H9 (cell line): ENCODE measurements around the gene CD247. TPM values are rescaled to one million over a fixed set of nuclear protein-coding genes. Genes with fewer than 3 reads are reported as not detected.

Experiments
- DNase-seq: peaks from one replicate; pipeline ENCODE4 v3.0.0-alpha.2; 2017
- H2AFZ ChIP-seq: one replicate; pipeline ENCODE4 v1.6.1; 2013; ENCODE audit warnings: mild to moderate bottlenecking, low read length, control low read depth, moderate library complexity
- H2AK5ac ChIP-seq: 2 replicates; pipeline ENCODE4 v1.6.1; 2013; ENCODE audit warnings: low read length, control low read depth, mixed read lengths; ENCODE audit not compliant: insufficient read length
- H2BK120ac ChIP-seq: one replicate; pipeline ENCODE4 v1.6.1; 2013; ENCODE audit warnings: low read depth, mild to moderate bottlenecking, low read length, control low read depth, inconsistent platforms; ENCODE audit not compliant: poor library complexity, severe bottlenecking
- H2BK12ac ChIP-seq: 2 replicates; pipeline ENCODE4 v1.6.1; 2013; ENCODE audit warnings: low read length, control low read depth, mixed read lengths, low read depth; ENCODE audit not compliant: insufficient read length
- H2BK15ac ChIP-seq: 2 replicates; pipeline ENCODE4 v1.6.1; 2013; ENCODE audit warnings: low read depth, low read length, control low read depth
- H2BK20ac ChIP-seq: one replicate; pipeline ENCODE4 v1.6.1; 2013; ENCODE audit warnings: low read depth, mild to moderate bottlenecking, low read length, control low read depth, inconsistent platforms; ENCODE audit not compliant: poor library complexity, severe bottlenecking
- H2BK5ac ChIP-seq: 2 replicates; pipeline ENCODE4 v1.6.1; 2013; ENCODE audit warnings: low read length, control low read depth, mixed read lengths; ENCODE audit not compliant: insufficient read length
- H3K14ac ChIP-seq: 2 replicates; pipeline ENCODE4 v1.6.1; 2013; ENCODE audit warnings: low read length, control low read depth; ENCODE audit not compliant: insufficient read depth
- H3K18ac ChIP-seq: 2 replicates; pipeline ENCODE4 v1.6.1; 2013; ENCODE audit warnings: low read depth, mild to moderate bottlenecking, mixed read lengths, low read length, control low read depth; ENCODE audit not compliant: insufficient read length
- H3K23ac ChIP-seq: 2 replicates; pipeline ENCODE4 v1.6.1; 2013; ENCODE audit warnings: low read length, control low read depth, mixed read lengths, low read depth; ENCODE audit not compliant: insufficient read length
- H3K23me2 ChIP-seq: 2 replicates; pipeline ENCODE4 v1.6.1; 2013; ENCODE audit warnings: low read depth, mild to moderate bottlenecking, mixed read lengths, low read length, control low read depth; ENCODE audit not compliant: insufficient read length, poor library complexity, severe bottlenecking
- H3K27ac ChIP-seq: 2 replicates; pipeline ENCODE4 v1.5.1; 2013; ENCODE audit warnings: low read length, control low read depth, mixed read lengths, low read depth; ENCODE audit not compliant: insufficient read length
- H3K27me3 ChIP-seq: 2 replicates; pipeline ENCODE4 v1.6.1; 2013; ENCODE audit warnings: low read length, control low read depth, inconsistent platforms; ENCODE audit not compliant: insufficient read depth
- H3K4ac ChIP-seq: 2 replicates; pipeline ENCODE4 v1.6.1; 2013; ENCODE audit warnings: low read depth, mild to moderate bottlenecking, control low read depth, inconsistent platforms, low read length, moderate library complexity
- H3K4me1 ChIP-seq: 2 replicates; pipeline ENCODE4 v1.6.1; 2013; ENCODE audit warnings: low read length, control low read depth, inconsistent platforms; ENCODE audit not compliant: insufficient read depth
- H3K4me2 ChIP-seq: 2 replicates; pipeline ENCODE4 v1.6.1; 2013; ENCODE audit warnings: low read length, control low read depth, mixed read lengths; ENCODE audit not compliant: insufficient read length, insufficient read depth
- H3K56ac ChIP-seq: 2 replicates; pipeline ENCODE4 v1.6.1; 2013; ENCODE audit warnings: low read depth, mild to moderate bottlenecking, mixed read lengths, low read length, control low read depth; ENCODE audit not compliant: insufficient read length
- H3K79me1 ChIP-seq: 2 replicates; pipeline ENCODE4 v1.6.1; 2013; ENCODE audit warnings: low read depth, mild to moderate bottlenecking, moderate library complexity, low read length, control low read depth, inconsistent platforms; ENCODE audit not compliant: insufficient read depth, poor library complexity, severe bottlenecking
- H3K79me2 ChIP-seq: 2 replicates; pipeline ENCODE4 v1.6.1; 2013; ENCODE audit warnings: low read length, control low read depth, inconsistent platforms; ENCODE audit not compliant: insufficient read depth
- H3K9ac ChIP-seq: 2 replicates; pipeline ENCODE4 v1.6.1; 2013; ENCODE audit warnings: low read length, control low read depth, mixed read lengths; ENCODE audit not compliant: insufficient read length; ENCODE audit errors: extremely low read depth
- H3K9me3 ChIP-seq: one replicate; pipeline ENCODE4 v1.6.1; 2013; ENCODE audit warnings: low read depth, low read length, inconsistent platforms; ENCODE audit not compliant: control insufficient read depth
- H3T11ph ChIP-seq: one replicate; pipeline ENCODE4 v1.6.1; 2013; ENCODE audit warnings: mild to moderate bottlenecking, low read length, control low read depth, inconsistent platforms
- H4K20me1 ChIP-seq: one replicate; pipeline ENCODE4 v1.6.1; 2013; ENCODE audit not compliant: control insufficient read depth, insufficient read length, insufficient read depth
- H4K5ac ChIP-seq: 2 replicates; pipeline ENCODE4 v1.6.1; 2013; ENCODE audit warnings: low read depth, mild to moderate bottlenecking, mixed read lengths, low read length, control low read depth; ENCODE audit not compliant: insufficient read length
- H4K8ac ChIP-seq: replicated peaks from 2 replicates; pipeline ENCODE4 v1.6.1; 2013; ENCODE audit warnings: low read length, control low read depth, mixed read lengths, low read depth; ENCODE audit not compliant: insufficient read length
- H4K91ac ChIP-seq: 2 replicates; pipeline ENCODE4 v1.6.1; 2013; ENCODE audit warnings: low read depth, mild to moderate bottlenecking, moderate library complexity, mixed read lengths, low read length, control low read depth; ENCODE audit not compliant: insufficient read length
- H3K27ac Mint-ChIP-seq, 3 experiments: 2 replicates in 2 of 3; 3 replicates in 1 of 3; pipeline ENCODE4 v1.8.0; 2020 to 2021; ENCODE audit warnings: mixed read lengths in 3 of 3, mild to moderate bottlenecking in 1 of 3, moderate library complexity in 1 of 3
- H3K27me3 Mint-ChIP-seq: 2 replicates; pipeline ENCODE4 v1.8.0; 2021; ENCODE audit warnings: low read depth, mild to moderate bottlenecking, moderate library complexity, mixed read lengths
- H3K36me3 Mint-ChIP-seq, 3 experiments: 2 replicates in 2 of 3; 3 replicates in 1 of 3; pipeline ENCODE4 v1.8.0; 2020 to 2021; ENCODE audit warnings: low read depth in 3 of 3, mixed read lengths in 3 of 3; ENCODE audit not compliant: insufficient read depth in 1 of 3
- H3K4me1 Mint-ChIP-seq, 2 experiments: 2 replicates each; pipeline ENCODE4 v1.8.0; 2020; ENCODE audit warnings: mixed read lengths in 2 of 2
- H3K4me3 Mint-ChIP-seq, 2 experiments: 2 replicates in 1 of 2; 3 replicates in 1 of 2; pipeline ENCODE4 v1.8.0; 2020 to 2021; ENCODE audit warnings: mild to moderate bottlenecking in 2 of 2, mixed read lengths in 2 of 2, moderate library complexity in 1 of 2
- H3K9me3 Mint-ChIP-seq, 2 experiments: 2 replicates in 1 of 2; 3 replicates in 1 of 2; pipeline ENCODE4 v1.8.0; 2020; ENCODE audit warnings: mild to moderate bottlenecking in 2 of 2, mixed read lengths in 2 of 2, moderate library complexity in 1 of 2
- WGBS: extraction: QIAGEN DNeasy Blood & Tissue Kit; methylation state at CpG from one replicate; pipeline ENCODE4 v1.1.7; 2013; ENCODE audit warnings: missing lambda C conversion rate, low lambda C conversion rate, mixed read lengths; ENCODE audit not compliant: insufficient read length; ENCODE audit errors: extremely low coverage; 5-methylcytosine and 5-hydroxymethylcytosine counted together
- total RNA-seq: library from RNA; stranded (reverse); gene quantifications from 2 replicates; pipeline ENCODE4 v1.2.1, GENCODE V29; 2021
- TF ChIP-seq, protein P1 (sequence below): fragments of 200-600 bp; sonication (generic); conservative IDR thresholded peaks from 3 replicates; pipeline ENCODE4 v1.8.0; 2021; ENCODE audit warnings: antibody characterized with exemption, mild to moderate bottlenecking

The CD247 gene
- total RNA-seq, 1 experiment from 2014 or later = 1.2 TPM

GRCh38 chr1:167432780-167433179 is 85.5 kb downstream of the CD247 start:
- Histone ChIP-seq H2BK20ac (no peak overlapping the region), H3K79me2 (no peaks in the 10 kb centered on the region), H4K5ac (no peak overlapping the region), H3K23ac (no peak overlapping the region), H2BK5ac (no peak overlapping the region), H3K4me1 (peaks cover 5% of the 10 kb centered on the region), H2BK120ac (no peak overlapping the region), H3K23me2 (no peaks in the 10 kb centered on the region), H3K4me2 (no peak overlapping the region), H3K9ac (no peak overlapping the region), H2AFZ (no peak overlapping the region), H3K4ac (no peak overlapping the region), H3K18ac (no peak overlapping the region), H2BK15ac (no peak overlapping the region), H3K14ac (no peak overlapping the region; the same call in 1 of the 2 replicates), H4K8ac (no peak overlapping the region), H3T11ph (no peak overlapping the region), H4K91ac (no peak overlapping the region), H3K56ac (no peak overlapping the region), H3K9me3 (no peaks in the 10 kb centered on the region), H4K20me1 (peaks cover 3% of the 10 kb centered on the region), H2BK12ac (no peak overlapping the region), H3K79me1 (no peaks in the 10 kb centered on the region), H2AK5ac (no peak overlapping the region), H3K27ac (no peak overlapping the region), H3K27me3 (no peaks in the 10 kb centered on the region)
- Mint-ChIP-seq H3K36me3 (peaks cover 0 to 5% (median 0%) of the 10 kb centered on the region in 3 experiments; a peak in 3 of 7 replicates), H3K4me1 (peaks cover 45 to 47% of the 10 kb centered on the region in 2 experiments), H3K27ac (peak overlapping the region in 1 of 3 experiments; percentile 52; a peak in 1 of 7 replicates), H3K4me3 (no peak overlapping the region), H3K9me3 (peaks cover 0 to 4% of the 10 kb centered on the region in 2 experiments; a peak in 3 of 5 replicates), H3K27me3 (peaks cover 19% of the 10 kb centered on the region)
- DNase-seq = no peak
- WGBS = no CpG with 5 or more reads among the region's 7 CpGs
- TF ChIP-seq, protein P1, sequence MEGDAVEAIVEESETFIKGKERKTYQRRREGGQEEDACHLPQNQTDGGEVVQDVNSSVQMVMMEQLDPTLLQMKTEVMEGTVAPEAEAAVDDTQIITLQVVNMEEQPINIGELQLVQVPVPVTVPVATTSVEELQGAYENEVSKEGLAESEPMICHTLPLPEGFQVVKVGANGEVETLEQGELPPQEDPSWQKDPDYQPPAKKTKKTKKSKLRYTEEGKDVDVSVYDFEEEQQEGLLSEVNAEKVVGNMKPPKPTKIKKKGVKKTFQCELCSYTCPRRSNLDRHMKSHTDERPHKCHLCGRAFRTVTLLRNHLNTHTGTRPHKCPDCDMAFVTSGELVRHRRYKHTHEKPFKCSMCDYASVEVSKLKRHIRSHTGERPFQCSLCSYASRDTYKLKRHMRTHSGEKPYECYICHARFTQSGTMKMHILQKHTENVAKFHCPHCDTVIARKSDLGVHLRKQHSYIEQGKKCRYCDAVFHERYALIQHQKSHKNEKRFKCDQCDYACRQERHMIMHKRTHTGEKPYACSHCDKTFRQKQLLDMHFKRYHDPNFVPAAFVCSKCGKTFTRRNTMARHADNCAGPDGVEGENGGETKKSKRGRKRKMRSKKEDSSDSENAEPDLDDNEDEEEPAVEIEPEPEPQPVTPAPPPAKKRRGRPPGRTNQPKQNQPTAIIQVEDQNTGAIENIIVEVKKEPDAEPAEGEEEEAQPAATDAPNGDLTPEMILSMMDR = no peak
